Spleen (tissue), 11 donors: ENCODE data around the gene TNRC18. TPM values are rescaled to one million over a fixed set of nuclear protein-coding genes. Genes with fewer than 3 reads are reported as not detected.
A peak's percentile ranks its signal among the peaks of the same experiment; 100 is the strongest.
"Not testable (repeated sequence)": the region's sequence is repeated elsewhere in the genome, so short reads cannot be mapped to it uniquely, and the experiment has no call there.

ENCODE experiments used
- DNase-seq: peaks from one replicate; pipeline ENCODE4 v3.0.0-alpha.2; 2020
- H3K27ac ChIP-seq, 8 donors: fragments of 200-600 bp; sonication (generic) in 7 of 8; 1 replicate in 4 of 8; 2 replicates in 4 of 8; pipeline versions ENCODE4 v1.5.0 to v1.8.0; 2016 to 2021; ENCODE audit warnings: inconsistent platforms in 4 of 8, mild to moderate bottlenecking in 4 of 8, moderate library complexity in 1 of 8
- H3K27me3 ChIP-seq, 7 donors: fragments of 200-600 bp; sonication (generic) in 6 of 7; replicated peaks in 1 of 7; 1 replicate in 4 of 7; 2 replicates in 3 of 7; pipeline versions ENCODE4 v1.5.0 to v1.8.0; 2016 to 2021; ENCODE audit warnings: inconsistent platforms in 3 of 7, mild to moderate bottlenecking in 1 of 7
- H3K36me3 ChIP-seq, 6 donors: fragments of 200-600 bp; sonication (generic) in 5 of 6; 1 replicate in 4 of 6; 2 replicates in 2 of 6; pipeline versions ENCODE4 v1.5.0 to v1.8.0; 2016 to 2021; ENCODE audit warnings: inconsistent platforms in 2 of 6
- H3K4me1 ChIP-seq, 6 donors: fragments of 200-600 bp; sonication (generic) in 5 of 6; 1 replicate in 3 of 6; 2 replicates in 3 of 6; pipeline versions ENCODE4 v1.5.0 to v1.8.0; 2016 to 2021; ENCODE audit warnings: inconsistent platforms in 3 of 6
- H3K4me3 ChIP-seq, 8 donors: fragments of 200-600 bp; sonication (generic) in 7 of 8; 1 replicate in 4 of 8; 2 replicates in 4 of 8; pipeline versions ENCODE4 v1.5.0 to v1.8.0; 2016 to 2021; ENCODE audit warnings: inconsistent platforms in 4 of 8, mild to moderate bottlenecking in 4 of 8, moderate library complexity in 2 of 8
- H3K9me3 ChIP-seq, 8 donors: fragments of 200-600 bp; sonication (generic) in 7 of 8; 1 replicate in 4 of 8; 2 replicates in 4 of 8; pipeline versions ENCODE4 v1.5.0 to v1.8.0; 2016 to 2021; ENCODE audit warnings: inconsistent platforms in 4 of 8
- CTCF ChIP-seq, 11 experiments: fragments of 200-600 bp in 7 of 11; fragments of 450-650 bp in 4 of 11; sonication (generic) in 4 of 11; IDR thresholded peaks in 8 of 11; conservative IDR thresholded peaks in 3 of 11; 1 replicate in 7 of 11; 2 replicates in 4 of 11; pipeline versions ENCODE4 v1.4.0 to v1.8.0; 2016 to 2021; ENCODE audit warnings: antibody characterized with exemption in 11 of 11, inconsistent platforms in 4 of 11, mild to moderate bottlenecking in 1 of 11
- POLR2A ChIP-seq, 3 donors: fragments of 450-650 bp; IDR thresholded peaks; one replicate each; pipeline ENCODE4 v1.5.1; 2017; ENCODE audit warnings: antibody characterized with exemption in 3 of 3, mild to moderate bottlenecking in 1 of 3
- POLR2AphosphoS5 ChIP-seq, 3 donors: sonication (generic); formaldehyde crosslinking; IDR thresholded peaks; one replicate each; pipeline ENCODE4 v1.5.1; 2017; ENCODE audit warnings: antibody characterized with exemption in 3 of 3
- WGBS, 5 donors: extraction: QIAGEN DNeasy Blood & Tissue Kit in 3 of 5; methylation state at CpG; one replicate each; pipeline versions ENCODE4 v1.1.5 to v1.1.7; 2013 to 2018; 5-methylcytosine and 5-hydroxymethylcytosine counted together
- intact Hi-C: fragments of 100-400 bp; cut with DNase I; formaldehyde crosslinking; loops from one replicate; pipeline ENCODE4 v1.15.0; 2023; ENCODE audit warnings: low total_unique reads
- polyA plus RNA-seq, 3 donors: library from polyadenylated mRNA; stranded (reverse); fragments of 200-250 nt; gene quantifications; one replicate each; pipeline ENCODE4 v1.2.1, GENCODE V29; 2013
- total RNA-seq, 7 donors: library from RNA; depleted of rRNA in 3 of 7; stranded (reverse); fragments of >200 nt in 3 of 7; fragmentation: NEBNext Ultra II Directional in 4 of 7; extraction: Animal tissue kit (Norgen Biotek cat#: 25700) in 4 of 7; gene quantifications; one replicate each; pipeline versions ENCODE4 v1.1.0 to v1.2.1, GENCODE V29; 2016 to 2021
- donor health status: healthy with polysubstance abuse.
- donor health status: DM: no; HTN: no; CAD: no; lungs with moderate emphysema.
- donor health status: DM: no; HTN: no; CAD: no.
- donor health status: Bipolar disorder and iron deficiency.
- donor health status: healthy.
- donor health status: DM: no; HTN: no; CAD: no.
- donor health status: DM: yes; HTN: yes; CAD: no.

TNRC18 gene
- total and polyA plus RNA-seq, 10 donors = 3.4 to 124 (median 71.0) TPM

- WGBS, 5 donors = 89 to 97% (median 93%) methylated on average over 33 to 58 of the region's 58 CpGs
- H3K36me3 ChIP-seq = peaks cover 5 to 91% (median 64%) of the 10 kb centered on the region in 6 donors
- DNase-seq = no peak
- no peak overlapping the region for H3K4me3 ChIP-seq
- no peaks in the 10 kb centered on the region for H3K27me3 ChIP-seq
- peaks cover 3 to 41% (median 28%) of the 10 kb centered on the region in 6 donors for H3K4me1 ChIP-seq
- no peak for TF ChIP-seq POLR2A (IDR thresholded peaks at IDR 0.05)
- intact Hi-C loops = no loop called here
- H3K27ac ChIP-seq = no peak overlapping the region
- H3K9me3 ChIP-seq = no peaks in the 10 kb centered on the region
Observed at GRCh38 chr7:5361446-5362127, 62.0 kb downstream of the TNRC18 start.

- no peak for DNase-seq
- H3K4me3 ChIP-seq = no peak overlapping the region
- H3K27me3 ChIP-seq = no peaks in the 10 kb centered on the region
- H3K9me3 ChIP-seq = no peaks in the 10 kb centered on the region
- peaks cover 5 to 95% (median 70%) of the 10 kb centered on the region in 6 donors for H3K36me3 ChIP-seq
- no peak overlapping the region for H3K27ac ChIP-seq
- TF ChIP-seq CTCF (IDR thresholded peaks at IDR 0.05 in 8 of 11, conservative IDR thresholded peaks at IDR 0.05 in 3 of 11) (no peak), POLR2AphosphoS5 (IDR thresholded peaks at IDR 0.05) (peak in 1 of 3 donors; percentile 30), POLR2A (IDR thresholded peaks at IDR 0.05) (no peak)
- 95 to 99% (median 97%) methylated on average over 29 of the region's 29 CpGs for WGBS, 5 donors
- intact Hi-C loops = no loop called here
- peaks cover 3 to 35% (median 22%) of the 10 kb centered on the region in 6 donors for H3K4me1 ChIP-seq
Observed at GRCh38 chr7:5360971-5361370, 62.7 kb downstream of the TNRC18 start.

- TF ChIP-seq POLR2A (IDR thresholded peaks at IDR 0.05) (no peak), CTCF (IDR thresholded peaks at IDR 0.05 in 8 of 11, conservative IDR thresholded peaks at IDR 0.05 in 3 of 11) (no peak), POLR2AphosphoS5 (IDR thresholded peaks at IDR 0.05) (no peak)
- Histone ChIP-seq H3K27me3 (no peaks in the 10 kb centered on the region), H3K4me3 (no peak overlapping the region), H3K36me3 (peaks cover 5 to 97% (median 75%) of the 10 kb centered on the region in 6 donors), H3K27ac (no peak overlapping the region), H3K4me1 (peaks cover 3 to 34% (median 17%) of the 10 kb centered on the region in 6 donors), H3K9me3 (no peaks in the 10 kb centered on the region)
- no peak for DNase-seq
- intact Hi-C loops = no loop called here
- WGBS, 5 donors = 76 to 92% (median 82%) methylated on average over 10 to 12 of the region's 12 CpGs
Observed at GRCh38 chr7:5360451-5360850, 63.2 kb downstream of the TNRC18 start.

- H3K27me3 ChIP-seq, H3K4me3 ChIP-seq, DNase-seq, intact Hi-C loops, H3K27ac ChIP-seq, H3K9me3 ChIP-seq: not testable (repeated sequence)
- Histone ChIP-seq H3K36me3 (peaks cover 5 to 97% (median 78%) of the 10 kb centered on the region in 6 donors), H3K4me1 (peaks cover 6 to 34% (median 16%) of the 10 kb centered on the region in 6 donors)
- WGBS, 5 donors = 83 to 90% (median 87%) methylated on average over 6 of the region's 6 CpGs
Observed at GRCh38 chr7:5360021-5360420, 63.6 kb downstream of the TNRC18 start.

- Histone ChIP-seq H3K27me3 (no peaks in the 10 kb centered on the region), H3K27ac (no peak overlapping the region), H3K36me3 (peaks cover 5 to 100% (median 80%) of the 10 kb centered on the region in 6 donors), H3K9me3 (no peaks in the 10 kb centered on the region), H3K4me3 (no peak overlapping the region), H3K4me1 (peaks cover 7 to 34% (median 18%) of the 10 kb centered on the region in 6 donors)
- 88 to 96% (median 92%) methylated on average over 9 of the region's 9 CpGs for WGBS, 5 donors
- TF ChIP-seq POLR2AphosphoS5 (IDR thresholded peaks at IDR 0.05) (peak in 2 of 3 donors; percentile 16 to 54), POLR2A (IDR thresholded peaks at IDR 0.05) (no peak)
- no peak for DNase-seq
- intact Hi-C loops = no loop called here
Observed at GRCh38 chr7:5359344-5359743, 64.3 kb downstream of the TNRC18 start.
